Head of caudate nucleus (tissue), 42 donors: ENCODE measurements around the gene F2.
A peak's percentile ranks its signal among the peaks of the same experiment; 100 is the strongest.
"Not testable (repeated sequence)": the region's sequence is repeated elsewhere in the genome, so short reads cannot be mapped to it uniquely, and the experiment has no call there.

Experiments used
- DNase-seq, 42 donors: peaks; one replicate each; pipeline versions ENCODE4 v3.0.0 to v3.0.0-alpha.2; 2020 to 2021; ENCODE audit warnings: mixed read lengths in 7 of 42
- intact Hi-C: fragments of 100-400 bp; cut with DNase I; formaldehyde crosslinking; loops from one replicate; pipeline ENCODE4 v1.15.0; 2022

Gene F2

DNA sequence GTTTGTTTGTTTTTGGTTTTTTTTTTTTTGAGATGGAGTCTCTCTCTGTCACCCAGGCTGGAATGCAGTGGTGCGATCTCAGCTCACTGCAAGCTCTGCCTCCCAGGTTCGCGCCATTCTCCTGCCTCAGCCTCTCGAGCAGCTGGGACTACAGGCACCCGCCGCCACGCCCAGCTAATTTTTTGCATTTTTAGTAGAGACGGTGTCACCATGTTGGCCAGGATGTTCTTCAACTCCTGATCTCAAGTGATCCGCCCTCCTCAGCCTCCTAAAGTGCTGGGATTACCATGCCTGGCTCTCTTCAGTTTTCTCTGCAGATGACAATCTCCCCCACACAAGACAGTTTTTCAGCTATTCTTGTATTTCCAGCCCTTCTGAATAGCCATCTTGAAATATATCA is 9.7 kb upstream of the F2 start:
- DNase-seq, intact Hi-C loops: not testable (repeated sequence)

GRCh38 chr11:46710821-46711269 is 8.2 kb upstream of the F2 start:
- intact Hi-C loops: no loop called here
- peak in 8 of 42 donors; percentile 21 to 69 (median 39) for DNase-seq

GRCh38 chr11:46711303-46711702 is 7.7 kb upstream of the F2 start:
- no peak for DNase-seq

DNA sequence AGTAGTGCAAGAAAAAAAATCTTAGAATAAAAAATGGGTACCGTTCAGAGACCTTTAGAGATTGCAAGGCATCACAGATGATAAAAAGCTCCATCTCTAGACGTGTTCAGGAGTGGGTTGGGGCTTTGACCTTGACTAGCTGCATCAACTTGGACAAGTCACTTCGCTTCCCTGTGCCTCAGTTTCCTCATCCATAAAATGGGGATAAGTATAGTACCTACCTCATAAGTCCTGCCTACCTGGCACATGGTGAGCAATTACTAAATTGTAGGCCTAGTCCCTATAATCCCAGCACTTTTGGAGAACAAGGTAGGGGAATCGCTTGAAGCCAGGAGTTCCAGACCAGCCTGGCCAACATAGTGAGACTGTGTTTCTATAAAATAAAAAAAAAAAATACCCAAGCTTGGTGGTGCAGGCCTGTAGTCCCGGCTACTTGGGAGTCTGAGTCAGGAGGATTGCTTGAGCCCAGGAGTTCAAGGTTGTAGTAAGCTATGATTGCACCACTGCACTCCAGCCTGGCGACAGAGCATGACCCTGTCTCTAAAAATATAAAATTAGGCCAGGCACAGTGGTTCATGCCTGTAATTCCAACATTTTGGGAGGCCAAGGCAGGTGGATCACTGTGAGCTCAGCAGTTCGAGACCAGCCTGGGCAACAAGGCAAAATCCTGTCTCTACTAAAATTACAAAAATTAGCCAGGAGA is 6.0 kb upstream of the F2 start:
- intact Hi-C loops: no loop called here

More at GRCh38 chr11:46711303-46711702, 7.7 kb upstream of the F2 start:
- intact Hi-C loops: no loop called here

DNA sequence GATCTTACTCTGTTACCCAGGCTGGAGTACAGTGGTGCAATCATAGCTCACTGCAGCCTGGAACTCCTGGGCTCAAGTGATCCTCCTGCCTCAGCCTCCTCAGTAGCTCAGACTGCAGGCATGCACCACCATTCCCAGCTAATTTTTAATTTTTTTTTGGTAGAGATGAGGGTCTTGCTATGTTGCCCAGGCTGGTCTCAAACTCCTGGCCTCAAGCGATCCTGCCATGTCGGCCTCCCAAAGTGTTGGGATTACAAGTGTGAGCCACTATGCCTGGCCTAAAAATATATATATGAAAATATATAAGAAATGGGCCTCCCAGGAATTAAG is 1.2 kb upstream of the F2 start:
- intact Hi-C loops, DNase-seq: not testable (repeated sequence)

More for the DNA sequence above, 6.0 kb upstream of the F2 start:
- DNase-seq: no peak

GRCh38 chr11:46718155-46719019 is 626 bp upstream of the F2 start:
- DNase-seq: no peak
- intact Hi-C loops: no loop called here

DNA sequence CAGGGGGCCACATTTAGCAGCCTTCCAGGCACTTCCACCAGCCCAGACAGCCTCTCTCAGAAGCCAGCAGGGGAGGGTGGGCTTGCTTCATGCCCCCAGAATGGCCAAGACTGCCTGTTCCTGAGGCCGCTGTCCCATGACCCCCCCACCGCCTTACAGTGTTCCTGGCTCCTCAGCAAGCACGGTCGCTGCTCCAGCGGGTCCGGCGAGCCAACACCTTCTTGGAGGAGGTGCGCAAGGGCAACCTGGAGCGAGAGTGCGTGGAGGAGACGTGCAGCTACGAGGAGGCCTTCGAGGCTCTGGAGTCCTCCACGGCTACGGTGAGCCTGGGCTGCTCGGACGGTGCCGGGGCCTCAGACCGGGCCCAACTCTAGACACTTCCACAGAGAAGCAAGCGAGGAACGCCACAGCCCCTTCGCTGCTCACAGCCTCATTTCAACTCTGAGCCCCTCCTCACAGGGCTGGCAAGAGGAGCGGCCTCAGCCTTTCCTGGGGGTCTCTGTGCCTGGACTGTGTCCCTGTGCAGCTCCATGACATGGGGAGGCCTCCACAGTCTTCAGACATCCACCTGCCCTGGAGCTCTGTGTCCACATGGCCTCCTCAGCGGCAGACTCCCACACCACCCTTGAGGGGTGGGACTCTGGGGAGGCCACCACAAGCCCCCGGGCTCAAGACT is 668 bp downstream of the F2 start:
- intact Hi-C loops: no loop called here
- DNase-seq: no peak

DNA sequence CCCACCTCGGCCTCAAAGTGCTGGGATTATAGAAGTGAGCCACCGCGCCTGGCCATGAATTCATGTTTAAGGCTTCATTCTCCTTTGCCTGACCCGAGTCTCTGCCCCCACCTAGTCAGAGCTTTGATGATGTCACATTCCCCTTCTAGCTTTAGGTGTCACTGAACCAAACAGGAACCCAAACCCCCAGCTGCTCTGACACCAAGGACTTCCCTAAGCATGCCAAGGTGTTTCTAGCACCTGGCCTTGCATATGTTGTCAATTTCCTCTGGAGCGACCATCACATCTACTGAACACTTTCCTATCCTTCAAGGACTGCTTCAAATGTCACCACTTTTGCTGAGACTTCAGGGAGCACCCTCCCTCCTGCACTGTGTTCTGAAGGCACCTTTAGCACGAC is 2.3 kb downstream of the F2 start:
- intact Hi-C loops: no loop called here
- no peak for DNase-seq

DNA sequence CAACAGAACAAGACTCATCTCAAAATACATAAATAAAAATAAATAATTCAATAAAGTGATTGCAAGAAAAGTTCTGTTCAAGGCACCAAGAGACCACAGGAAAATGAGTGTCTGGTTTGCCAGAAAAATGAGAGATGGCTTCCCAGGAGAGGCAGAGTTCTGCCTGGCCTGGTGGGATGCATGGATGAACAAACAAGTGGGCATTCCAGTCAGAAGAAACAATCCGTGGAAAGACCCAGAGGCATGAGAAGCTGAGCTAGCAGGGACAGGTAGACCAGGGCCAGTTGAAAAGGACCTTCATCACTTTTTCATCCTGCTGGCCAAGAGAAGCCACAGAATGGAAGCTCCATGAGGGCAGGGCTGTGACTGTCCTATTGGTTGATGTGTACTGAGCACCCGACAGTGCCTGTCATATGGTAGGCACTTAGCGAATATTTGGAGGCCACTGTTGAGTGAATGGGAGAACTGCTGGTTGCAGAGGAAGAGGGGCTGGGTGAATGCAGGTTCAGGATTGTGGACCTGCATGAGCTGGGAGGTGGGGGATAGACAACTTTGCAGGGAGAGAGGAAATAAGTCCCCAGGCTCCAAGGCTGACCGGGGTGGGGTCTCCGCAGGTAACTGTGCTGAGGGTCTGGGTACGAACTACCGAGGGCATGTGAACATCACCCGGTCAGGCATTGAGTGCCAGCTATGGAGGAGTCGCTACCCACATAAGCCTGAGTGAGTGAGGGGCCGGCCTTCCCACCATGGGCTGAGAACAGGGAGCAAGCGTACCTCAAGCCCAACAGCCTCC is 3.7 kb downstream of the F2 start:
- intact Hi-C loops: no loop called here
- no peak for DNase-seq

DNA sequence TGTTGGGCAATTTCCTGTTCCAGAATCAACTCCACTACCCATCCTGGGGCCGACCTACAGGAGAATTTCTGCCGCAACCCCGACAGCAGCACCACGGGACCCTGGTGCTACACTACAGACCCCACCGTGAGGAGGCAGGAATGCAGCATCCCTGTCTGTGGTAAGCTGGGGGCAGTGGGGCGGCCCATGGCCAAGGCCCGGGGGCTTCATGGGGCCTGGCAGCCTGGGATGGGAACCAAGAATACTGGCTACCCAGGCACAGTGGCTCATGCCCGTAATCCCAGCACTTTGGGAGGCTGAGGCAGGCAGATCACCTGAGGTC is 4.3 kb downstream of the F2 start:
- no peak for DNase-seq
- intact Hi-C loops: no loop called here

DNA sequence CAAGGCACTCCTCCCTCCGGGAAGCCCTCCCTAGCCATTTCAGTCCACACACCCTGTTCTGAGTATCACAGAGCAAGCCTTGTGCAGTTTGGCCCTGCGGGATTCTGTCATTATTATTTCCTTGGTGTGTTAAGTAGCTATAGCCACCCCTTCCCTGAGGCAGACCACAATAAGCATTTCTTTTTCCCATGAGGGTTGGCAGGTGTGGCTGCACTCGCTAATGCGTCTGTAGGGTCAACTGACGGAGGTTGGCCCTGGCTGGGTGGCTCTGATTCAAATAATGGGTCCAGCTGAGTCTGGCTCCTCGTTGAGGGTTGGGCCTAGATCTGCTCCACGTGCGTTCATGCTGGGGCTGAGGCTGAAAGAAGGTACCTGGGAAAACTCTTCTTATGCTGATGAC is 5.1 kb downstream of the F2 start:
- DNase-seq: no peak
- intact Hi-C loops: no loop called here

- no peak for DNase-seq
- intact Hi-C loops: no loop called here
These were observed 6.6 kb downstream of the F2 start for GRCh38 chr11:46725338-46726205.

- intact Hi-C loops: no loop called here
- no peak for DNase-seq
These were observed 7.3 kb downstream of the F2 start for GRCh38 chr11:46726206-46726862.

- intact Hi-C loops: no loop called here
- no peak for DNase-seq
These were observed 9.1 kb downstream of the F2 start for GRCh38 chr11:46727952-46728658.

GRCh38 chr11:46728659-46729040 is 9.6 kb downstream of the F2 start:
- intact Hi-C loops: no loop called here
- DNase-seq: no peak

- no peak for DNase-seq
- intact Hi-C loops: no loop called here
These were observed 10.4 kb downstream of the F2 start for GRCh38 chr11:46729110-46730027.
